Lower lobe of right lung (tissue), 2 donors: ENCODE measurements around the gene ZNF474. TPM values are rescaled to one million over a fixed set of nuclear protein-coding genes. Genes with fewer than 3 reads are reported as not detected.

Experiments used
- ATAC-seq, 2 donors: fragments of 200-7000 bp; cut with Tn5 transposase; one replicate each; pipeline ENCODE4 v1.9.1; 2020 to 2022; ENCODE audit warnings: mild to moderate bottlenecking in 2 of 2, moderate library complexity in 2 of 2
- DNase-seq: peaks from one replicate; pipeline ENCODE4 v3.0.0-alpha.2; 2020
- H3K27ac ChIP-seq: fragments of 200-600 bp; one replicate; pipeline ENCODE4 v1.8.0; 2022
- H3K27me3 ChIP-seq: fragments of 200-600 bp; one replicate; pipeline ENCODE4 v1.8.0; 2022; ENCODE audit warnings: low read depth
- H3K36me3 ChIP-seq: fragments of 200-600 bp; one replicate; pipeline ENCODE4 v1.8.0; 2022; ENCODE audit warnings: mild to moderate bottlenecking
- H3K4me1 ChIP-seq: fragments of 200-600 bp; one replicate; pipeline ENCODE4 v1.8.0; 2022
- H3K4me3 ChIP-seq: fragments of 200-600 bp; one replicate; pipeline ENCODE4 v1.8.0; 2022; ENCODE audit warnings: mild to moderate bottlenecking
- H3K9me3 ChIP-seq: fragments of 200-600 bp; one replicate; pipeline ENCODE4 v1.8.0; 2022
- intact Hi-C: fragments of 100-400 bp; cut with DNase I; formaldehyde crosslinking; loops from one replicate; pipeline ENCODE4 v1.11.0; 2022
- total RNA-seq: library from RNA; stranded (reverse); fragmentation: NEBNext Ultra II Directional; extraction: Animal tissue kit (Norgen Biotek cat#: 25700); gene quantifications from one replicate; pipeline ENCODE4 v1.2.1, GENCODE V29; 2021
- TF ChIP-seq, protein P1 (sequence below): fragments of 200-600 bp; IDR thresholded peaks from one replicate; pipeline ENCODE4 v1.8.0; 2022; ENCODE audit warnings: antibody characterized with exemption, mild to moderate bottlenecking
- donor health status: DM: no; HTN: yes; CAD: no; lungs with severe emphysema.

The ZNF474 gene
- total RNA-seq, 1 donor from 2014 or later: 2.2 TPM

DNA sequence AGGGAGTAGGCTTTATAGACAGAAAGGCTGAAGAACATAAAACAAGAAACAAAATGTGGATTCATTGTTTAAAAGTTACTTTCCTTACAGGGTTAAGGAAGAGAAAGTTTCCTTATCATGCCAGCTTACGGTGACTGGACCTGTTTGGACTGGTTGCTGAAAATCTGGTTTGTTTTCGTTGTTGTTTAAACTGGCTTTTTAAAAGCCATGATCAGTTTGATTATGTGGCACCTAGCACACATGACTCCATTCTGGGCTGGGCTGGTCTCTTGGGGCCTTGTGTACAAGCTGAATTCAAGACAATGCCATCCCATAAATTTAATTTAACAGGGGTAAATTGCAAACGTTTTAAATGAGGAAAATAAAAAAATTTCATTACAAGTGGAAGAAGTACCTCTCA lies 18.4 kb upstream of the ZNF474 start:
- ATAC-seq: no peak
- DNase-seq: no peak
- intact Hi-C loops: no loop called here
- Histone ChIP-seq H3K4me3 (no peak overlapping the region), H3K27ac (no peak overlapping the region), H3K9me3 (no peaks in the 10 kb centered on the region), H3K4me1 (no peaks in the 10 kb centered on the region), H3K27me3 (no peaks in the 10 kb centered on the region), H3K36me3 (no peaks in the 10 kb centered on the region)
- TF ChIP-seq, protein P1, sequence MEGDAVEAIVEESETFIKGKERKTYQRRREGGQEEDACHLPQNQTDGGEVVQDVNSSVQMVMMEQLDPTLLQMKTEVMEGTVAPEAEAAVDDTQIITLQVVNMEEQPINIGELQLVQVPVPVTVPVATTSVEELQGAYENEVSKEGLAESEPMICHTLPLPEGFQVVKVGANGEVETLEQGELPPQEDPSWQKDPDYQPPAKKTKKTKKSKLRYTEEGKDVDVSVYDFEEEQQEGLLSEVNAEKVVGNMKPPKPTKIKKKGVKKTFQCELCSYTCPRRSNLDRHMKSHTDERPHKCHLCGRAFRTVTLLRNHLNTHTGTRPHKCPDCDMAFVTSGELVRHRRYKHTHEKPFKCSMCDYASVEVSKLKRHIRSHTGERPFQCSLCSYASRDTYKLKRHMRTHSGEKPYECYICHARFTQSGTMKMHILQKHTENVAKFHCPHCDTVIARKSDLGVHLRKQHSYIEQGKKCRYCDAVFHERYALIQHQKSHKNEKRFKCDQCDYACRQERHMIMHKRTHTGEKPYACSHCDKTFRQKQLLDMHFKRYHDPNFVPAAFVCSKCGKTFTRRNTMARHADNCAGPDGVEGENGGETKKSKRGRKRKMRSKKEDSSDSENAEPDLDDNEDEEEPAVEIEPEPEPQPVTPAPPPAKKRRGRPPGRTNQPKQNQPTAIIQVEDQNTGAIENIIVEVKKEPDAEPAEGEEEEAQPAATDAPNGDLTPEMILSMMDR: no peak

DNA sequence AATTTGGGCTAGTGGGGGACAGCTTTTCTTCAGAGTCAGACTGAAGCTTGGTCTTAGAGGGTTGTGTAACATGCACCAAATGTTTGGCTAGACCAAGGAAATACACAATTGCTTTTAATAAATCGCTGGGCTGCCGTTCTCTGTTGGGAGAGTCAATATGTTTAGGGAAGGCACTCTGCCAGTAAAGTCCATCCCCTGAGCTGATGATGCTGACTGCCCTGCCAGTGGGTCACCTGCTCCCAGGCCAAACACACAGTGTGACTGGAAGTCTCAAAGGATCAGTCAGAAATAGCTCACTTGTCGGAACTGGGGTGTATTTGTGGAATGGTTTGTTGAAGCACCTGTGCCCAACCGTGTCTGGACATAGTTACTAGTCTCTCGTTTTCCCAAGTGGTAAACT lies 17.9 kb upstream of the ZNF474 start:
- DNase-seq (no peak), ATAC-seq (no peak)
- H3K4me1 ChIP-seq: no peaks in the 10 kb centered on the region
- no peaks in the 10 kb centered on the region for H3K9me3 ChIP-seq
- H3K27me3 ChIP-seq: no peaks in the 10 kb centered on the region
- H3K27ac ChIP-seq: no peak overlapping the region
- no peaks in the 10 kb centered on the region for H3K36me3 ChIP-seq
- intact Hi-C loops: no loop called here
- TF ChIP-seq, protein P1: no peak
- H3K4me3 ChIP-seq: no peak overlapping the region

DNA sequence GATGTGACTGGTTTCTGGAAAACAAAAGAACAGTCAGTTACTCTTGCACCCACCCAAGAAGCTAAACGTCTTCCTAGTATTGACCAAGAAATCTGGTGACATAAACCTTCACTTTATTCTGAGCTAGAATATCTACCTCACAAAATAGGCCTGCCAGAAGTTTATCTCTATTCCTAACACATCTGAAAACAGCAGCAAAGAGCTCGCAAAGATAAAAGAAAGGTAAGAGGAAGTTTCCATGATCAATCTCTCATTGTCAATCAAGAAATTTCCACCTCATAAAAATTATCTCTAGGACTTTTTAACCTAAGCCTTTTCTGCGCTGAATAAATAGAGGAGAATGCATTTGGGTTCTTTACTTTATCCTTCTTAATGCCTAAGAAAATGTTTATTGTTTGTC lies 17.3 kb upstream of the ZNF474 start:
- no peaks in the 10 kb centered on the region for H3K27me3 ChIP-seq
- H3K9me3 ChIP-seq: no peaks in the 10 kb centered on the region
- H3K4me3 ChIP-seq: no peak overlapping the region
- H3K4me1 ChIP-seq: no peaks in the 10 kb centered on the region
- ATAC-seq: no peak
- H3K27ac ChIP-seq: no peak overlapping the region
- TF ChIP-seq, protein P1: no peak
- intact Hi-C loops: no loop called here
- no peaks in the 10 kb centered on the region for H3K36me3 ChIP-seq
- no peak for DNase-seq

DNA sequence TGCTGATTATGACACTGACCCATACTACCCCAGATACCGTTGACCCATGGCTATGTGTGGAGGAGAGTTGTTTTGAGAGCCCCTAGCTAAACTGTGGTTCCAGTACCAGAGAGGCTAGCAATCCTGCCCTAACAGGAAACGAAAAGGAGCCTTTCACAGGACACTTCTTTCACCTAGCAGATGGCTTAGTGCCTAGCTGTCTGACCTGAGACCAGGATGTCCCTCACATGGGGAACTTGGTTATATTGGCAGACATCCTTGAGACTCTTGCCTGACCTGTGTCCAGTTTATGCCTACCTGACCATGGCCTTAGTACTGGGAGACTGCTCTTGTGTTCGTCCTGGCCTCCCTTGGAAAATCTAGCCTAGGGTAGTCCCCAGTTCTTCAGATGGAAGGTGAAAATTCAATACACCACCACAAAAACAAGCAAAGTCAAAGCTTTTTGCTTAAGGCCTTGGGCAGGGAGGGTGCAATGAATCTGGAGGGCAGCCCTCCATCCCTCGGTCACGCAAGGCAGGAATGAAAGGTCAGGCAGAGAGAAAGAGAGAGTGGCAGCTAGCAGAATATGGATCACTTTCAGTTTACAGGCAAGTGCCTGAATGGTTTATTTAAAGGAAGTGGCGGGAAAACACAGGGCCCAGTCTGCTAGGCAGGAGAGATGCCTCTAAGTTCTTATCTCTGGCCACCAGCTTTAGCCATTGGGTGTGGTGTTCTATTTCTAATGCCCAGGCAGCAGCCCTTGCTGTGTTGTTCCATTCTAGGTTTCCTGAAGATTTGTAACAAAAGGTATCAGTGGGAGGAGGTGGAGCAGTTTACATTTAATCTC lies 16.4 kb upstream of the ZNF474 start:
- H3K36me3 ChIP-seq: no peaks in the 10 kb centered on the region
- ATAC-seq (no peak), DNase-seq (no peak)
- H3K4me3 ChIP-seq: no peak overlapping the region
- no peak overlapping the region for H3K27ac ChIP-seq
- no peaks in the 10 kb centered on the region for H3K9me3 ChIP-seq
- no peaks in the 10 kb centered on the region for H3K27me3 ChIP-seq
- intact Hi-C loops: no loop called here
- TF ChIP-seq, protein P1: no peak
- H3K4me1 ChIP-seq: no peaks in the 10 kb centered on the region

DNA sequence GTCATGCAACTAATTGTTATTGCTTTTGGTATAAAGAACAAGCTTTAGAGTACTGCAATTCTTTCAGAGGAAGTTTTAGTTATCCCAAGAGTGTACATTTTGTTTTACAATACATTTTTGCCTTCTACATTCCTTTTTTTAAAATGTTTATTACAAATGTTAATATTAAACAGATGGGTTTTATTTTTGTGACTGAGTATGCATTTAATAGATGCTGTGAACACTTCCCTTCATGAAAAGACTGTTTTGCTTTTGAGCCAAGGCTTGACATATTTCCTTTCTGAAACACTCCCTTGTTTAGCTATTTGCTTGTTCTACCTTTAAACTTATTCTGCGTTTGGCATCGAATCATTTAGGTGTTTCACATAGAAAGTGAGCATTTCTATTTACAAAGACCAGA lies 14.8 kb upstream of the ZNF474 start:
- TF ChIP-seq, protein P1: no peak
- H3K27me3 ChIP-seq: no peaks in the 10 kb centered on the region
- H3K4me1 ChIP-seq: no peaks in the 10 kb centered on the region
- no peak overlapping the region for H3K27ac ChIP-seq
- DNase-seq (no peak), ATAC-seq (no peak)
- H3K9me3 ChIP-seq: no peaks in the 10 kb centered on the region
- intact Hi-C loops: no loop called here
- no peaks in the 10 kb centered on the region for H3K36me3 ChIP-seq
- H3K4me3 ChIP-seq: no peak overlapping the region
